CD14-positive monocyte (primary cell): ENCODE measurements around the gene EDIL3. TPM values are rescaled to one million over a fixed set of nuclear protein-coding genes. Genes with fewer than 3 reads are reported as not detected.

Experiments
- DNase-seq, 3 donors: peaks; one replicate each; pipeline ENCODE4 v3.0.0-alpha.2; 2011 to 2022
- H2AFZ ChIP-seq: 2 replicates; pipeline ENCODE4 v1.6.0; 2012; ENCODE audit warnings: mild to moderate bottlenecking, low read depth, low read length, inconsistent platforms; ENCODE audit not compliant: insufficient read depth, poor library complexity, severe bottlenecking
- H3K27ac ChIP-seq, 2 donors: 1 replicate in 1 of 2; 2 replicates in 1 of 2; pipeline ENCODE4 v1.5.1; 2012 to 2013; ENCODE audit warnings: low read length in 2 of 2, control low read depth in 1 of 2, inconsistent platforms in 1 of 2, low read depth in 1 of 2, mild to moderate bottlenecking in 1 of 2
- H3K27me3 ChIP-seq, 2 donors: one replicate each; pipeline versions ENCODE4 v1.6.0 to v1.6.1; 2011 to 2013; ENCODE audit warnings: low read length in 2 of 2; ENCODE audit not compliant: control insufficient read depth in 2 of 2, insufficient read depth in 2 of 2
- H3K36me3 ChIP-seq, 2 donors: replicated peaks in 1 of 2; 1 replicate in 1 of 2; 2 replicates in 1 of 2; pipeline versions ENCODE4 v1.5.1 to v1.6.1; 2012 to 2013; ENCODE audit warnings: low read length in 2 of 2, control low read depth in 1 of 2, inconsistent platforms in 1 of 2, mild to moderate bottlenecking in 1 of 2; ENCODE audit not compliant: insufficient read depth in 2 of 2, control insufficient read depth in 1 of 2
- H3K4me1 ChIP-seq, 2 donors: 1 replicate in 1 of 2; 2 replicates in 1 of 2; pipeline versions ENCODE4 v1.5.1 to v1.6.1; 2012 to 2013; ENCODE audit warnings: low read length in 2 of 2, control low read depth in 1 of 2, inconsistent platforms in 1 of 2, mild to moderate bottlenecking in 1 of 2, moderate library complexity in 1 of 2; ENCODE audit not compliant: insufficient read depth in 2 of 2, control insufficient read depth in 1 of 2
- H3K4me2 ChIP-seq: replicated peaks from 2 replicates; pipeline ENCODE3; 2012; ENCODE audit warnings: low read length, moderate library complexity, mild to moderate bottlenecking; ENCODE audit not compliant: poor library complexity, severe bottlenecking; ENCODE audit errors: extremely low read depth
- H3K4me3 ChIP-seq, 3 experiments: fragments of 200-600 bp in 1 of 3; sonication (generic) in 1 of 3; replicated peaks in 1 of 3; 1 replicate in 2 of 3; 2 replicates in 1 of 3; pipeline ENCODE4 v1.5.1; 2011 to 2013; ENCODE audit warnings: low read length in 3 of 3, mild to moderate bottlenecking in 3 of 3, control low read depth in 2 of 3, low read depth in 2 of 3, inconsistent platforms in 1 of 3, moderate library complexity in 1 of 3
- H3K79me2 ChIP-seq: 2 replicates; pipeline ENCODE4 v1.6.0; 2012; ENCODE audit warnings: mild to moderate bottlenecking, control low read depth, inconsistent platforms, low read length, moderate library complexity; ENCODE audit not compliant: insufficient read depth
- H3K9ac ChIP-seq: 2 replicates; pipeline ENCODE4 v1.6.0; 2017; ENCODE audit warnings: low read length, mild to moderate bottlenecking; ENCODE audit not compliant: insufficient read depth, poor library complexity, severe bottlenecking
- H3K9me3 ChIP-seq, 2 donors: replicated peaks in 1 of 2; 1 replicate in 1 of 2; 2 replicates in 1 of 2; pipeline versions ENCODE4 v1.5.1 to v1.6.1; 2012 to 2013; ENCODE audit warnings: low read length in 2 of 2, control low read depth in 1 of 2; ENCODE audit not compliant: control insufficient read depth in 1 of 2, insufficient read depth in 1 of 2
- H4K20me1 ChIP-seq: 2 replicates; pipeline ENCODE4 v1.6.0; 2012; ENCODE audit warnings: mild to moderate bottlenecking, low read length, control low read depth, moderate library complexity; ENCODE audit not compliant: insufficient read depth
- H3K27ac Mint-ChIP-seq, 7 donors: one replicate each; pipeline ENCODE4 v1.8.0; 2020; ENCODE audit warnings: mild to moderate bottlenecking in 7 of 7, mixed read lengths in 7 of 7, moderate library complexity in 6 of 7, inconsistent platforms in 2 of 7
- H3K27me3 Mint-ChIP-seq, 3 donors: one replicate each; pipeline ENCODE4 v1.8.0; 2021 to 2022; ENCODE audit warnings: low read depth in 3 of 3, mild to moderate bottlenecking in 3 of 3, mixed read lengths in 3 of 3, moderate library complexity in 3 of 3, inconsistent platforms in 1 of 3
- H3K36me3 Mint-ChIP-seq, 2 donors: one replicate each; pipeline ENCODE4 v1.8.0; 2020; ENCODE audit warnings: mixed read lengths in 2 of 2, inconsistent platforms in 1 of 2, mild to moderate bottlenecking in 1 of 2
- H3K4me1 Mint-ChIP-seq: one replicate; pipeline ENCODE4 v1.8.0; 2020; ENCODE audit warnings: mild to moderate bottlenecking, mixed read lengths
- H3K4me3 Mint-ChIP-seq, 2 donors: one replicate each; pipeline ENCODE4 v1.8.0; 2020; ENCODE audit warnings: mild to moderate bottlenecking in 2 of 2, mixed read lengths in 2 of 2, moderate library complexity in 1 of 2
- H3K9me3 Mint-ChIP-seq, 7 donors: one replicate each; pipeline ENCODE4 v1.8.0; 2020 to 2022; ENCODE audit warnings: mixed read lengths in 7 of 7, mild to moderate bottlenecking in 6 of 7, moderate library complexity in 6 of 7, inconsistent platforms in 2 of 7
- WGBS: methylation state at CpG from one replicate; pipeline ENCODE4 v1.1.5; 2013; ENCODE audit warnings: missing lambda C conversion rate; ENCODE audit not compliant: insufficient coverage; 5-methylcytosine and 5-hydroxymethylcytosine counted together
- intact Hi-C, 2 donors: fragments of 100-400 bp; cut with micrococcal nuclease; formaldehyde crosslinking; loops; one replicate each; pipeline versions ENCODE4 v1.15.0 to v1.15.1; 2023
- polyA plus RNA-seq, 3 donors: library from polyadenylated mRNA; depleted of rRNA in 1 of 3; unstranded in 2 of 3; stranded (reverse) in 1 of 3; fragments of 300-500 nt in 2 of 3; fragments of >200 nt in 1 of 3; fragmentation: Illumina TruSeq in 2 of 3; gene quantifications; 1 replicate in 2 of 3; 2 replicates in 1 of 3; pipeline ENCODE4 v1.2.3, GENCODE V29; 2012 to 2021
- TF ChIP-seq, protein P1 (sequence below): fragments of 200-600 bp; IDR thresholded peaks from one replicate; pipeline ENCODE4 v1.8.0; 2022; ENCODE audit warnings: antibody characterized with exemption, mild to moderate bottlenecking

EDIL3 gene
- polyA plus RNA-seq, 3 donors: 0.09 TPM; not detected in 2

- Histone ChIP-seq H3K4me2 (no peak overlapping the region), H3K9me3 (no peaks in the 10 kb centered on the region), H4K20me1 (no peaks in the 10 kb centered on the region), H3K9ac (no peak overlapping the region), H3K27me3 (no peaks in the 10 kb centered on the region), H3K36me3 (no peaks in the 10 kb centered on the region), H3K27ac (no peak overlapping the region), H2AFZ (no peak overlapping the region), H3K79me2 (no peaks in the 10 kb centered on the region), H3K4me3 (no peak overlapping the region), H3K4me1 (no peaks in the 10 kb centered on the region)
- H3K27ac Mint-ChIP-seq: no peak overlapping the region
- peaks cover 0 to 1% (median 1%) of the 10 kb centered on the region in 3 donors for H3K27me3 Mint-ChIP-seq
- intact Hi-C loops: no loop called here
- peaks cover 0 to 1% (median 0%) of the 10 kb centered on the region in 7 donors for H3K9me3 Mint-ChIP-seq
- H3K36me3 Mint-ChIP-seq: no peaks in the 10 kb centered on the region
- no peak for DNase-seq
- TF ChIP-seq, protein P1, sequence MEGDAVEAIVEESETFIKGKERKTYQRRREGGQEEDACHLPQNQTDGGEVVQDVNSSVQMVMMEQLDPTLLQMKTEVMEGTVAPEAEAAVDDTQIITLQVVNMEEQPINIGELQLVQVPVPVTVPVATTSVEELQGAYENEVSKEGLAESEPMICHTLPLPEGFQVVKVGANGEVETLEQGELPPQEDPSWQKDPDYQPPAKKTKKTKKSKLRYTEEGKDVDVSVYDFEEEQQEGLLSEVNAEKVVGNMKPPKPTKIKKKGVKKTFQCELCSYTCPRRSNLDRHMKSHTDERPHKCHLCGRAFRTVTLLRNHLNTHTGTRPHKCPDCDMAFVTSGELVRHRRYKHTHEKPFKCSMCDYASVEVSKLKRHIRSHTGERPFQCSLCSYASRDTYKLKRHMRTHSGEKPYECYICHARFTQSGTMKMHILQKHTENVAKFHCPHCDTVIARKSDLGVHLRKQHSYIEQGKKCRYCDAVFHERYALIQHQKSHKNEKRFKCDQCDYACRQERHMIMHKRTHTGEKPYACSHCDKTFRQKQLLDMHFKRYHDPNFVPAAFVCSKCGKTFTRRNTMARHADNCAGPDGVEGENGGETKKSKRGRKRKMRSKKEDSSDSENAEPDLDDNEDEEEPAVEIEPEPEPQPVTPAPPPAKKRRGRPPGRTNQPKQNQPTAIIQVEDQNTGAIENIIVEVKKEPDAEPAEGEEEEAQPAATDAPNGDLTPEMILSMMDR: no peak
- H3K4me3 Mint-ChIP-seq: no peak overlapping the region
- peaks cover 3% of the 10 kb centered on the region for H3K4me1 Mint-ChIP-seq
- WGBS: 80% methylated on average over 1 of the region's 3 CpGs
Measured at GRCh38 chr5:84303315-84303714, 81.4 kb downstream of the EDIL3 start.

- Mint-ChIP-seq H3K4me3 (no peak overlapping the region), H3K27ac (no peak overlapping the region), H3K36me3 (no peaks in the 10 kb centered on the region), H3K27me3 (peaks cover 1 to 4% (median 2%) of the 10 kb centered on the region in 3 donors), H3K9me3 (peaks cover 0 to 3% (median 1%) of the 10 kb centered on the region in 7 donors), H3K4me1 (peaks cover 3% of the 10 kb centered on the region)
- H3K9ac ChIP-seq: no peak overlapping the region
- no peaks in the 10 kb centered on the region for H3K27me3 ChIP-seq
- no peak overlapping the region for H3K4me3 ChIP-seq
- no peaks in the 10 kb centered on the region for H3K36me3 ChIP-seq
- TF ChIP-seq, protein P1: no peak
- no peak overlapping the region for H2AFZ ChIP-seq
- H4K20me1 ChIP-seq: no peaks in the 10 kb centered on the region
- H3K4me2 ChIP-seq: no peak overlapping the region
- no peaks in the 10 kb centered on the region for H3K4me1 ChIP-seq
- DNase-seq: no peak
- no peak overlapping the region for H3K27ac ChIP-seq
- no peaks in the 10 kb centered on the region for H3K9me3 ChIP-seq
- intact Hi-C loops: no loop called here
- no peaks in the 10 kb centered on the region for H3K79me2 ChIP-seq
- WGBS: no CpG with 5 or more reads among the region's 1 CpG
Measured at GRCh38 chr5:84301535-84301934, 83.1 kb downstream of the EDIL3 start.
